Measurements from ENCODE around the gene FGF3. TPM values are rescaled to one million over a fixed set of nuclear protein-coding genes. Genes with fewer than 3 reads are reported as not detected.

The FGF3 gene
- total RNA-seq, 1 donor from 2014 or later = not detected

- no peak for DNase-seq (ENCODE audit: low spot score)
- no peak overlapping the region for H3K27ac Mint-ChIP-seq (ENCODE audit: unreplicated experiment)
- peaks cover 2% of the 10 kb centered on the region for H3K36me3 Mint-ChIP-seq (ENCODE audit: low read depth)
- H3K9me3 Mint-ChIP-seq (ENCODE audit: low read depth) = peaks cover 13% of the 10 kb centered on the region
- TF ChIP-seq, protein P1, sequence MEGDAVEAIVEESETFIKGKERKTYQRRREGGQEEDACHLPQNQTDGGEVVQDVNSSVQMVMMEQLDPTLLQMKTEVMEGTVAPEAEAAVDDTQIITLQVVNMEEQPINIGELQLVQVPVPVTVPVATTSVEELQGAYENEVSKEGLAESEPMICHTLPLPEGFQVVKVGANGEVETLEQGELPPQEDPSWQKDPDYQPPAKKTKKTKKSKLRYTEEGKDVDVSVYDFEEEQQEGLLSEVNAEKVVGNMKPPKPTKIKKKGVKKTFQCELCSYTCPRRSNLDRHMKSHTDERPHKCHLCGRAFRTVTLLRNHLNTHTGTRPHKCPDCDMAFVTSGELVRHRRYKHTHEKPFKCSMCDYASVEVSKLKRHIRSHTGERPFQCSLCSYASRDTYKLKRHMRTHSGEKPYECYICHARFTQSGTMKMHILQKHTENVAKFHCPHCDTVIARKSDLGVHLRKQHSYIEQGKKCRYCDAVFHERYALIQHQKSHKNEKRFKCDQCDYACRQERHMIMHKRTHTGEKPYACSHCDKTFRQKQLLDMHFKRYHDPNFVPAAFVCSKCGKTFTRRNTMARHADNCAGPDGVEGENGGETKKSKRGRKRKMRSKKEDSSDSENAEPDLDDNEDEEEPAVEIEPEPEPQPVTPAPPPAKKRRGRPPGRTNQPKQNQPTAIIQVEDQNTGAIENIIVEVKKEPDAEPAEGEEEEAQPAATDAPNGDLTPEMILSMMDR (IDR thresholded peaks at IDR 0.05) = no peak
- H3K27me3 Mint-ChIP-seq (ENCODE audit: low read depth) = peaks cover 31% of the 10 kb centered on the region
- H3K4me1 Mint-ChIP-seq (ENCODE audit: low read depth) = peaks cover 3% of the 10 kb centered on the region
- H3K4me3 Mint-ChIP-seq (ENCODE audit: unreplicated experiment) = no peak overlapping the region
Measured at GRCh38 chr11:69855421-69855820, 36.2 kb upstream of the FGF3 start.

GRCh38 chr11:69854713-69855112 lies 35.5 kb upstream of the FGF3 start:
- Mint-ChIP-seq H3K4me3 (ENCODE audit: unreplicated experiment) (no peak overlapping the region), H3K27ac (ENCODE audit: unreplicated experiment) (no peak overlapping the region), H3K36me3 (ENCODE audit: low read depth) (peaks cover 2% of the 10 kb centered on the region), H3K4me1 (ENCODE audit: low read depth) (peaks cover 3% of the 10 kb centered on the region), H3K9me3 (ENCODE audit: low read depth) (peaks cover 13% of the 10 kb centered on the region), H3K27me3 (ENCODE audit: low read depth) (peaks cover 28% of the 10 kb centered on the region)
- no peak for DNase-seq (ENCODE audit: low spot score)
- TF ChIP-seq, protein P1 (IDR thresholded peaks at IDR 0.05) = no peak

- peaks cover 2% of the 10 kb centered on the region for H3K36me3 Mint-ChIP-seq (ENCODE audit: low read depth)
- TF ChIP-seq, protein P1 (IDR thresholded peaks at IDR 0.05) = no peak
- no peak for DNase-seq (ENCODE audit: low spot score)
- peaks cover 13% of the 10 kb centered on the region for H3K9me3 Mint-ChIP-seq (ENCODE audit: low read depth)
- peaks cover 11% of the 10 kb centered on the region for H3K4me1 Mint-ChIP-seq (ENCODE audit: low read depth)
- H3K27me3 Mint-ChIP-seq (ENCODE audit: low read depth) = peaks cover 14% of the 10 kb centered on the region
- no peak overlapping the region for H3K27ac Mint-ChIP-seq (ENCODE audit: unreplicated experiment)
- no peak overlapping the region for H3K4me3 Mint-ChIP-seq (ENCODE audit: unreplicated experiment)
Measured at GRCh38 chr11:69852056-69852455, 32.8 kb upstream of the FGF3 start.

DNA sequence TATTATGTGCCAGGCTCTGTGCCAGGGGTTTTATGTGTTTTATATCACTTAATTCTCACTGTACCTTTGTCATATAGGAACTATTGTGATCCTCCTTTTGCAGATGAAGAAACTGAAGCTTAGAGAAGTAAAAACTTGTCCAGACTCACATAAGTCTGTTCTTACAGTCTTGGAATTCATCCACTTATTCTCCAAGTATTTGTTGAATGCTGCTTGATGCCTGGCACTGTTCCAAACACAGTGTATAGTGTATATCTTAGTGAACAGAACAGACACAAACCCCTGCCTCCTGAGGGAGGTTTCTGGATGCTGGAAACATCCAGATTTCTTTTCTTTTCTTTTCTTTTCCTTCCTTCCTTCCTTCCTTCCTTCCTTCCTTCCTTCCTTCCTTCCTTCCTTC lies 29.0 kb upstream of the FGF3 start:
- TF ChIP-seq, protein P1 (IDR thresholded peaks at IDR 0.05) = no peak
- no peak overlapping the region for H3K4me3 Mint-ChIP-seq (ENCODE audit: unreplicated experiment)
- peaks cover 13% of the 10 kb centered on the region for H3K9me3 Mint-ChIP-seq (ENCODE audit: low read depth)

DNA sequence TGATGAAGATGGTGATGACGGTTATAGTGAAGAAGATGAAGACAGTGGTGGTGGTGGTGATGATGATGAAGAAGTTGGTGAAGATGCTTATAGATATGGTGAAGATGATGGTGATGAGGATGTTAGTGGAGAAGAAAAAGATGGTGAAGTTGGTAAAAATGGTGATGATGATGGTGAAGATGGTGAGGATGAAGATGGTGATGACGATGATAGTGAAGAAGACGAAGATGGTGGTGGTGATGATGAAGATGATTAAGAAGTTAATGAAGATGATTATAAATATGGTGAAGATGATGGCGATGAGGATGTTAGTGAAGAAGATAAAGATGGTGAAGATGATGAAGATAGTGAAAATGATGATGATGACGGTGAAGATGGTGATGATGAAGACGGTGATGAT lies 25.2 kb upstream of the FGF3 start:
- TF ChIP-seq, protein P1 (IDR thresholded peaks at IDR 0.05) = no peak
- no peaks in the 10 kb centered on the region for H3K36me3 Mint-ChIP-seq (ENCODE audit: low read depth)
- no peak for DNase-seq (ENCODE audit: low spot score)
- H3K4me3 Mint-ChIP-seq (ENCODE audit: unreplicated experiment) = no peak overlapping the region
- peaks cover 11% of the 10 kb centered on the region for H3K4me1 Mint-ChIP-seq (ENCODE audit: low read depth)
- peaks cover 13% of the 10 kb centered on the region for H3K27me3 Mint-ChIP-seq (ENCODE audit: low read depth)
- no peak overlapping the region for H3K27ac Mint-ChIP-seq (ENCODE audit: unreplicated experiment)
- H3K9me3 Mint-ChIP-seq (ENCODE audit: low read depth) = peaks cover 3% of the 10 kb centered on the region

More for the DNA sequence above, 29.0 kb upstream of the FGF3 start:
- Mint-ChIP-seq H3K27me3 (ENCODE audit: low read depth) (peaks cover 13% of the 10 kb centered on the region), H3K4me1 (ENCODE audit: low read depth) (peaks cover 8% of the 10 kb centered on the region), H3K36me3 (ENCODE audit: low read depth) (peaks cover 2% of the 10 kb centered on the region), H3K27ac (ENCODE audit: unreplicated experiment) (no peak overlapping the region)
- DNase-seq (ENCODE audit: low spot score) = no peak
